Esophagus squamous epithelium (tissue), 5 donors: ENCODE results near the gene ADGRV1. TPM values are rescaled to one million over a fixed set of nuclear protein-coding genes. Genes with fewer than 3 reads are reported as not detected.
A peak's percentile ranks its signal among the peaks of the same experiment; 100 is the strongest.

Experiments
- DNase-seq: peaks from one replicate; lab custom pipeline; 2025; lab: John Stamatoyannopoulos, UW
- H3K27ac ChIP-seq, 4 donors: fragments of 200-600 bp; sonication (generic); one replicate each; pipeline ENCODE4 v1.5.1; 2016 to 2019; ENCODE audit warnings: mild to moderate bottlenecking in 1 of 4
- H3K27me3 ChIP-seq, 4 donors: fragments of 200-600 bp; sonication (generic); 1 replicate in 3 of 4; 2 replicates in 1 of 4; pipeline versions ENCODE4 v1.5.1 to v1.6.0; 2017 to 2021; ENCODE audit warnings: antibody characterized with exemption in 1 of 4
- H3K36me3 ChIP-seq, 3 donors: fragments of 200-600 bp; sonication (generic); one replicate each; pipeline ENCODE4 v1.5.1; 2016 to 2019
- H3K4me1 ChIP-seq, 3 donors: fragments of 200-600 bp; sonication (generic); one replicate each; pipeline ENCODE4 v1.5.1; 2017 to 2019
- H3K4me3 ChIP-seq, 4 donors: fragments of 200-600 bp; sonication (generic); 1 replicate in 3 of 4; 2 replicates in 1 of 4; pipeline ENCODE4 v1.5.1; 2016 to 2019; ENCODE audit warnings: mild to moderate bottlenecking in 2 of 4, moderate library complexity in 1 of 4
- H3K9me3 ChIP-seq, 3 donors: fragments of 200-600 bp; sonication (generic); one replicate each; pipeline ENCODE4 v1.5.1; 2016 to 2019
- CTCF ChIP-seq, 6 experiments: fragments of 450-650 bp in 4 of 6; fragments of 200-600 bp in 2 of 6; sonication (generic) in 2 of 6; IDR thresholded peaks; one replicate each; pipeline ENCODE4 v1.5.1; 2016 to 2019; ENCODE audit warnings: antibody characterized with exemption in 6 of 6, mild to moderate bottlenecking in 4 of 6, moderate library complexity in 4 of 6
- POLR2A ChIP-seq, 4 donors: fragments of 450-650 bp; IDR thresholded peaks; one replicate each; pipeline ENCODE4 v1.6.1; 2017; ENCODE audit warnings: antibody characterized with exemption in 4 of 4, mild to moderate bottlenecking in 4 of 4, moderate library complexity in 3 of 4
- WGBS, 2 donors: methylation state at CpG; one replicate each; pipeline ENCODE4 v1.1.5; 2018; 5-methylcytosine and 5-hydroxymethylcytosine counted together
- intact Hi-C: fragments of 100-400 bp; cut with DNase I; formaldehyde crosslinking; loops from one replicate; pipeline ENCODE4 v1.15.0; 2022
- total RNA-seq, 4 donors: library from RNA; depleted of rRNA; stranded (reverse); fragments of >200 nt; gene quantifications; one replicate each; pipeline ENCODE4 v1.1.0, GENCODE V29; 2016
- donor health status: DM: yes; HTN: yes; CAD: no.

The ADGRV1 gene
- total RNA-seq, 4 donors from 2014 or later, result 1.9 to 14.1 (median 4.0) TPM

DNA sequence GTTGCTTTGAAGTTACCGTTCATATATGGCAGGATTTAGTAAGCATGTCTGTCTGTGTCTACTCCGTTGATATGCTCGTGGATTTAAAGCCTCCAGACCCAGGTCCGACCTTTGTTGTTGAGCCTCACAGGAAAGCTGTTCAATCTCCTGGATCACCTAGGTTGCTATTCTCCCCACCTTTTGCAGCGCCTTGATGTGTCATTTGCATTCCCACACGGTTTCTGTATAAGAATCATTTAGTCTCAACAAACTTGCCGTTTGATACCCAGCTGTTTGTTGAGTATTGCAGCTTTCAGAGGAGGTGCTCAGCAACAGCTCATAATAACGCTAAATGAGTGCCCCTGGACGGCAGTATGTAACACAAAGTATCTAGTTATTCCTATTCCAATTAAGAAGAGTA is 1.2 kb upstream of the ADGRV1 start:
- TF ChIP-seq POLR2A (IDR thresholded peaks at IDR 0.05), result no peak
- no peak for TF ChIP-seq CTCF (IDR thresholded peaks at IDR 0.05)
- H3K27me3 ChIP-seq, result peaks cover 0 to 99% (median 3%) of the 10 kb centered on the region in 4 donors
- intact Hi-C loops, result no loop called here
- H3K4me3 ChIP-seq, result no peak overlapping the region
- H3K36me3 ChIP-seq, result no peaks in the 10 kb centered on the region
- H3K9me3 ChIP-seq, result no peaks in the 10 kb centered on the region
- H3K4me1 ChIP-seq, result peaks cover 7 to 16% (median 7%) of the 10 kb centered on the region in 3 donors
- H3K27ac ChIP-seq, result no peak overlapping the region
- WGBS, 2 donors, result 16 to 21% methylated on average over 9 of the region's 9 CpGs
- DNase-seq, result no peak

DNA sequence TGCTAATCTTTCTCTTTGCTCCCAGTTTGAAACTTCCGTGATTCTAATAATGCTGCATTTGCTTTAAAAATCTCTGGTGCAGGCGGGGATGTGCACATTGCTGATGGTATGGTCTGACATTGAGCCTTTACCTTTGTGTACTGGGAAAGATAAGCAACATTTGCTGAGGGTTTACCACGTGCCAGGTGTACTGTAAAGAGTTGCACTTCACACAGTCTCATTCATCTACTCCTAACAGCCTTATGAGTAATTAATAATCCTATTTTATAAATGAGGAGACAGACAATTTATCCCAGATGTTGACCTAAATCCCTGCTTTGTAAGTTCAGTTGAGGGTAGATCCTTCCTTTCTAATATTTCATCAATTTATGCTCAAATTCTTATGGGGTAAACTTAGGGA is 726 bp upstream of the ADGRV1 start:
- Histone ChIP-seq H3K27ac (no peak overlapping the region), H3K4me1 (peaks cover 7 to 16% (median 7%) of the 10 kb centered on the region in 3 donors), H3K36me3 (no peaks in the 10 kb centered on the region), H3K27me3 (peaks cover 0 to 98% (median 3%) of the 10 kb centered on the region in 4 donors), H3K9me3 (no peaks in the 10 kb centered on the region), H3K4me3 (peak overlapping the region; percentile 1 to 57 (median 34))
- no peak for DNase-seq
- intact Hi-C loops, result no loop called here
- 5 to 13% methylated on average over 3 of the region's 3 CpGs for WGBS, 2 donors
- no peak for TF ChIP-seq CTCF (IDR thresholded peaks at IDR 0.05)

GRCh38 chr5:90560771-90561170 is 2.2 kb downstream of the ADGRV1 start:
- Histone ChIP-seq H3K27ac (no peak overlapping the region), H3K4me3 (no peak overlapping the region), H3K27me3 (peaks cover 0 to 78% (median 3%) of the 10 kb centered on the region in 4 donors), H3K9me3 (no peaks in the 10 kb centered on the region), H3K36me3 (no peaks in the 10 kb centered on the region), H3K4me1 (peaks cover 7 to 16% (median 7%) of the 10 kb centered on the region in 3 donors)
- DNase-seq, result no peak
- TF ChIP-seq POLR2A (IDR thresholded peaks at IDR 0.05), result no peak
- no peak for TF ChIP-seq CTCF (IDR thresholded peaks at IDR 0.05)
- WGBS, 2 donors, result 42 to 45% methylated on average over 2 of the region's 2 CpGs
- intact Hi-C loops, result no loop called here

- 58 to 64% methylated on average over 1 of the region's 1 CpG for WGBS, 2 donors
- no peaks in the 10 kb centered on the region for H3K36me3 ChIP-seq
- H3K4me3 ChIP-seq, result no peak overlapping the region
- no peak for DNase-seq
- peaks cover 7 to 16% (median 7%) of the 10 kb centered on the region in 3 donors for H3K4me1 ChIP-seq
- intact Hi-C loops, result no loop called here
- TF ChIP-seq POLR2A (IDR thresholded peaks at IDR 0.05) (no peak), CTCF (IDR thresholded peaks at IDR 0.05) (no peak)
- H3K9me3 ChIP-seq, result no peaks in the 10 kb centered on the region
- H3K27me3 ChIP-seq, result peaks cover 0 to 68% (median 3%) of the 10 kb centered on the region in 4 donors
- no peak overlapping the region for H3K27ac ChIP-seq
Observed at GRCh38 chr5:90561766-90562165, 3.2 kb downstream of the ADGRV1 start.

DNA sequence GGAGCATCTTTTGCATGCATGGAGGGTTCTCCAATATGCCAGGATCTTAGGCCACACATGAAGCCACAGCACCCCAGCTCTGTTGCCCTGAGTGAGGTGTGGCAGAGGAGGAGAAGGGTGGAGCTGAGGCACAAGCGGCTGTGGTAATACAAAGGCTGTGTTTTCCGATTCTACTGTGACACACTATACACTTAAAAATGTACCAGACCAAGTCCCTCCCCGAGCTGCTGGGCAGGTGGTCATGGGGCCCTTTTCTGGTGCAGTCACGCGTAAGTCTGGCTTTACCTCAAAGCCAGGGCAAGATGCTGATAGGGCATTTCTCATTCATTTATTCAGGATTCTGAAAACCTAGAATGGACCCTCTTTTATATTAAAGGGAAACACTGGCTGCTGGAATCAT is 3.7 kb downstream of the ADGRV1 start:
- peaks cover 7 to 16% (median 7%) of the 10 kb centered on the region in 3 donors for H3K4me1 ChIP-seq
- no peak overlapping the region for H3K4me3 ChIP-seq
- no peaks in the 10 kb centered on the region for H3K36me3 ChIP-seq
- WGBS, 2 donors, result 61 to 66% methylated on average over 5 of the region's 5 CpGs
- intact Hi-C loops, result no loop called here
- no peaks in the 10 kb centered on the region for H3K9me3 ChIP-seq
- TF ChIP-seq POLR2A (IDR thresholded peaks at IDR 0.05) (no peak), CTCF (IDR thresholded peaks at IDR 0.05) (no peak)
- no peak overlapping the region for H3K27ac ChIP-seq
- peaks cover 0 to 62% (median 3%) of the 10 kb centered on the region in 4 donors for H3K27me3 ChIP-seq
- no peak for DNase-seq
